ENCODE data around the gene NXNL1. TPM values are rescaled to one million over a fixed set of nuclear protein-coding genes. Genes with fewer than 3 reads are reported as not detected.

The NXNL1 gene
- total and polyA plus RNA-seq, 2 of the 4 experiments (the other 2 are of a cell fraction) = not detected

DNA sequence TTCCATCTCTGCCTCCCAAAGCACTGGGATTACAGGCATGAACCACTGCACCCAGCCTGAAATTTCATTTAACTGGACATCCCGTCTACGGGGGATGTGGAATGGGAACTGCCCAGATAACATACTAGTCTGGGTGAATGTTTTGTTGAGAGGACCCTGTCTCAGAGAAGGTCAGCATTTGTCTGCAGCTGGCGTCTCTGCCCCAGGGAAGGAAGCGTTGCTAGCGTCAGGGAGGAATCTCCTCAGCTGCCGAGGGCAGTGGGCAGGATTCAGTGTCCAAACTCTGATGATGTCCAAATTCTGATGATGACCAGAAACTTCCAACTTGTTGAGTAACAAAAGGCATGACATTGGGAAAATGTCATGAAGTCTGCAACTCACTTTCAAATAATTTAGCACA is 3.1 kb downstream of the NXNL1 start:
- intact Hi-C loops (cut with micrococcal nuclease) = loop anchor here (10.0 kb wide), 2 partner anchors 307 to 397 kb away; partner anchors contain the start of gene RPL18A
- Histone ChIP-seq H4K20me1 (ENCODE audit: insufficient read depth, low read length) (peaks cover 3% of the 10 kb centered on the region), H2BK5ac (ENCODE audit: low read depth, low read length, poor library complexity, severe bottlenecking) (no peak overlapping the region), H3K18ac (ENCODE audit: low read depth, low read length) (no peak overlapping the region), H2AFZ (replicated peaks; ENCODE audit: low read length, poor library complexity) (no peak overlapping the region), H3K56ac (ENCODE audit: extremely low read depth, insufficient read depth, low read length) (no peak overlapping the region), H3K36me3 (ENCODE audit: control insufficient read depth, insufficient read depth, low read length) (no peaks in the 10 kb centered on the region), H3K9me3 (ENCODE audit: control insufficient read depth, insufficient read depth, low read length) (no peaks in the 10 kb centered on the region), H4K8ac (ENCODE audit: low read depth in 2 of 2, low read length in 2 of 2) (no peak overlapping the region), H2BK120ac (ENCODE audit: low read depth, low read length) (no peak overlapping the region), H3K27me3 (ENCODE audit: control insufficient read depth, insufficient read depth, low read length) (peaks cover 35% of the 10 kb centered on the region), H3K9ac (ENCODE audit: low read depth, low read length) (no peak overlapping the region), H3K4me1 (ENCODE audit: control insufficient read depth, insufficient read depth, low read length) (no peaks in the 10 kb centered on the region; the same call in 1 of the 2 replicates), H3K4ac (ENCODE audit: low read depth, low read length) (no peak overlapping the region), H3K79me1 (ENCODE audit: low read depth in 1 of 2, low read length in 2 of 2) (no peaks in the 10 kb centered on the region), H3K4me2 (ENCODE audit: low read depth, low read length) (no peak overlapping the region), H3K9me1 (ENCODE audit: insufficient read depth, low read length) (no peaks in the 10 kb centered on the region), H3K23ac (ENCODE audit: low read depth, low read length) (peak overlapping the region; percentile 78; the same call in 1 of the 2 replicates), H2BK15ac (ENCODE audit: low read depth, low read length) (no peak overlapping the region), H3K27ac (ENCODE audit: insufficient read depth, low read length) (no peak overlapping the region), H4K5ac (ENCODE audit: low read depth, low read length) (no peak overlapping the region), H2AK5ac (ENCODE audit: low read depth, low read length) (no peak overlapping the region), H3K4me3 (ENCODE audit: insufficient read depth, low read depth, low read length) (no peak overlapping the region), H2AK9ac (replicated peaks; ENCODE audit: low read depth, low read length, poor library complexity) (no peak overlapping the region), H2BK20ac (ENCODE audit: low read depth, low read length) (no peak overlapping the region), H4K91ac (ENCODE audit: insufficient read depth, low read depth, low read length) (no peak overlapping the region), H3K14ac (replicated peaks; ENCODE audit: low read depth, low read length) (no peak overlapping the region)
- ATAC-seq (ENCODE audit: low read depth) (no peak), DNase-seq (no peak)
- CTCF ChIA-PET = no interaction called here
- TF ChIP-seq POLR2A (IDR thresholded peaks at IDR 0.05; ENCODE audit: low read depth, low read length) = no peak
- no peak for TF ChIP-seq BHLHE40 (IDR thresholded peaks at IDR 0.05; ENCODE audit: low read depth, low read length)
- TF ChIP-seq NFE2L2 (IDR thresholded peaks at IDR 0.05; ENCODE audit: low read depth, low read length) = no peak
- no peak for TF ChIP-seq RCOR1 (IDR thresholded peaks at IDR 0.05; ENCODE audit: insufficient replicate concordance, low read length)
- no peak for TF ChIP-seq MXI1 (IDR thresholded peaks at IDR 0.05; ENCODE audit: borderline replicate concordance, low read depth, low read length)
- no peak for TF ChIP-seq CHD1 (IDR thresholded peaks at IDR 0.05; ENCODE audit: low read depth, low read length)
- TF ChIP-seq, protein P1, sequence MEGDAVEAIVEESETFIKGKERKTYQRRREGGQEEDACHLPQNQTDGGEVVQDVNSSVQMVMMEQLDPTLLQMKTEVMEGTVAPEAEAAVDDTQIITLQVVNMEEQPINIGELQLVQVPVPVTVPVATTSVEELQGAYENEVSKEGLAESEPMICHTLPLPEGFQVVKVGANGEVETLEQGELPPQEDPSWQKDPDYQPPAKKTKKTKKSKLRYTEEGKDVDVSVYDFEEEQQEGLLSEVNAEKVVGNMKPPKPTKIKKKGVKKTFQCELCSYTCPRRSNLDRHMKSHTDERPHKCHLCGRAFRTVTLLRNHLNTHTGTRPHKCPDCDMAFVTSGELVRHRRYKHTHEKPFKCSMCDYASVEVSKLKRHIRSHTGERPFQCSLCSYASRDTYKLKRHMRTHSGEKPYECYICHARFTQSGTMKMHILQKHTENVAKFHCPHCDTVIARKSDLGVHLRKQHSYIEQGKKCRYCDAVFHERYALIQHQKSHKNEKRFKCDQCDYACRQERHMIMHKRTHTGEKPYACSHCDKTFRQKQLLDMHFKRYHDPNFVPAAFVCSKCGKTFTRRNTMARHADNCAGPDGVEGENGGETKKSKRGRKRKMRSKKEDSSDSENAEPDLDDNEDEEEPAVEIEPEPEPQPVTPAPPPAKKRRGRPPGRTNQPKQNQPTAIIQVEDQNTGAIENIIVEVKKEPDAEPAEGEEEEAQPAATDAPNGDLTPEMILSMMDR (conservative IDR thresholded peaks at IDR 0.05; ENCODE audit: low read depth, low read length) = no peak
- TF ChIP-seq RAD21 (IDR thresholded peaks at IDR 0.05; ENCODE audit: low read length) = no peak
- TF ChIP-seq SMC3 (IDR thresholded peaks at IDR 0.05; ENCODE audit: low read depth, low read length) = no peak
- in situ Hi-C loops (cut with MboI; ENCODE audit: low sequenced_read_pairs) = loop anchor here (10.0 kb wide), 1 partner anchor 397 kb away; the partner anchor contains the start of gene RPL18A
- dilution Hi-C loops (cut with HindIII; ENCODE audit: low sequenced_read_pairs, unreplicated experiment) = no loop called here
- POLR2A ChIA-PET (ENCODE audit: unreplicated experiment) = no interaction called here
- no CpG with 5 or more reads among the region's 6 CpGs for WGBS, 2 experiments (ENCODE audit: extremely low coverage in 2 of 2, insufficient read length in 1 of 2)
- BruUV-seq (replicated peaks) = no TSS peak

Data from IMR-90 (cell line).